Adrenal gland (tissue), 5 donors: Measurements from ENCODE around the gene MNX1.

Experiments used
- CTCF ChIP-seq, 6 experiments: fragments of 450-650 bp in 4 of 6; fragments of 200-600 bp in 2 of 6; sonication (generic) in 1 of 6; IDR thresholded peaks; 1 replicate in 5 of 6; 2 replicates in 1 of 6; pipeline versions ENCODE4 v1.5.1 to v1.8.0; 2016 to 2021; ENCODE audit warnings: antibody characterized with exemption in 6 of 6, mild to moderate bottlenecking in 2 of 6, moderate library complexity in 1 of 6
- POLR2A ChIP-seq, 2 donors: fragments of 450-650 bp; IDR thresholded peaks; one replicate each; pipeline ENCODE4 v1.6.1; 2017; ENCODE audit warnings: antibody characterized with exemption in 2 of 2, mild to moderate bottlenecking in 2 of 2, moderate library complexity in 1 of 2
- donor health status: DM: no; HTN: no; CAD: no.

GRCh38 chr7:157023589-157023905 is 13.1 kb upstream of the MNX1 start:
- TF ChIP-seq CTCF (IDR thresholded peaks at IDR 0.05) (no peak), POLR2A (IDR thresholded peaks at IDR 0.05) (no peak)
